H1 (cell line): ENCODE data around the gene SFRP5. TPM values are rescaled to one million over a fixed set of nuclear protein-coding genes. Genes with fewer than 3 reads are reported as not detected.

Source experiments
- KDM1A ChIP-seq: fragments of 200-600, 300-600 bp; sonication (generic); IDR thresholded peaks from 2 replicates; pipeline ENCODE4 v1.7.1; 2016; ENCODE audit warnings: mild to moderate bottlenecking, low read length, borderline replicate concordance
- PHF8 ChIP-seq: fragments of 200-600 bp; sonication (generic); conservative IDR thresholded peaks from 2 replicates; pipeline ENCODE4 v1.7.1; 2012; ENCODE audit warnings: low read depth, mild to moderate bottlenecking, inconsistent platforms, low read length, moderate library complexity
- USF2 ChIP-seq: IDR thresholded peaks from 2 replicates; pipeline ENCODE4 v1.6.1; 2011; ENCODE audit warnings: low read length, improper control_type of control experiment
- polyA plus RNA-seq, 7 experiments: library from polyadenylated mRNA; depleted of rRNA in 3 of 7; stranded (reverse) in 5 of 7; unstranded in 2 of 7; fragments of >200 nt in 5 of 7; fragments of 200-250 nt in 2 of 7; gene quantifications; 1 replicate in 5 of 7; 2 replicates in 1 of 7; 4 replicates in 1 of 7; pipeline versions ENCODE4 v1.2.1 to v1.2.3, GENCODE V29; 2011 to 2013; ENCODE audit warnings: missing spikeins in 2 of 7, mixed read lengths in 2 of 7
- total RNA-seq: library from RNA; stranded (reverse); fragmentation: NEBNext Ultra II Directional; extraction: Animal tissue kit (Norgen Biotek cat#: 25700); gene quantifications from 2 replicates; pipeline ENCODE4 v1.2.1, GENCODE V29; 2021

SFRP5 gene
- total and polyA plus RNA-seq, 2 of the 8 experiments (the other 6 are each of a cell fraction or from before 2014, with no cell fraction given), result 3.9 to 5.9 TPM

GRCh38 chr10:97764519-97764931, 7.3 kb downstream of the SFRP5 start (continued):
- no peak for TF ChIP-seq USF2
- no peak for TF ChIP-seq KDM1A
- no peak for TF ChIP-seq PHF8
- TF ChIP-seq, all 59 proteins: peak for 0
